Hair follicular keratinocyte (primary cell): ENCODE results near the gene LRRC72. TPM values are rescaled to one million over a fixed set of nuclear protein-coding genes. Genes with fewer than 3 reads are reported as not detected.

ENCODE experiments used
- total RNA-seq: library from RNA; depleted of rRNA; stranded (reverse); fragments of >200 nt; gene quantifications from 2 replicates; pipeline ENCODE4 v1.2.3, GENCODE V29; 2015

LRRC72 gene
- total RNA-seq: not detected in 2 replicates

GRCh38 chr7:16526742-16527540 lies at the start of gene LRRC72:
Gene LRRC72 (plus strand): TSS chr7:16526825. CDS start chr7:16526953, 128 bp downstream.

Other genes with a start within 250 kb of the LRRC72 start
- 0.19 and 0.31 TPM in 2 replicates for gene CRPPA, start 105.3 kb upstream of the LRRC72 start, total RNA-seq
- gene SOSTDC1, start 61.1 kb upstream of the LRRC72 start, total RNA-seq: 0.46 TPM in 1 of 2 replicates, not detected in the other
- gene ANKMY2, start 118.9 kb downstream of the LRRC72 start, total RNA-seq: 5.5 and 7.0 TPM in 2 replicates
- 103 and 142 TPM in 2 replicates for gene BZW2, start 119.4 kb downstream of the LRRC72 start, total RNA-seq
- gene TSPAN13, start 226.9 kb downstream of the LRRC72 start, total RNA-seq: 20.1 and 24.1 TPM in 2 replicates